ENCODE measurements around the gene COLGALT1. TPM values are rescaled to one million over a fixed set of nuclear protein-coding genes. Genes with fewer than 3 reads are reported as not detected.

COLGALT1 gene
- total and polyA plus RNA-seq, 7 donors: 7.8 to 62.3 (median 53.0) TPM

GRCh38 chr19:17607936-17608335, 52.5 kb downstream of the COLGALT1 start:
- intact Hi-C loops (cut with DNase I): no loop called here
- TF ChIP-seq POLR2AphosphoS5 (IDR thresholded peaks at IDR 0.05) (no peak), POLR2A (IDR thresholded peaks at IDR 0.05) (no peak), CTCF (IDR thresholded peaks at IDR 0.05) (no peak), EP300 (IDR thresholded peaks at IDR 0.05) (no peak)
- Histone ChIP-seq H3K4me1 (peaks cover 0 to 16% (median 11%) of the 10 kb centered on the region in 4 donors), H3K9me3 (no peaks in the 10 kb centered on the region), H3K27me3 (peaks cover 8 to 51% (median 44%) of the 10 kb centered on the region in 3 donors), H3K36me3 (no peaks in the 10 kb centered on the region), H3K4me3 (no peak overlapping the region), H3K27ac (no peak overlapping the region)
- WGBS, 2 donors: 91 to 95% methylated on average over 9 of the region's 9 CpGs
- DNase-seq: no peak

DNA sequence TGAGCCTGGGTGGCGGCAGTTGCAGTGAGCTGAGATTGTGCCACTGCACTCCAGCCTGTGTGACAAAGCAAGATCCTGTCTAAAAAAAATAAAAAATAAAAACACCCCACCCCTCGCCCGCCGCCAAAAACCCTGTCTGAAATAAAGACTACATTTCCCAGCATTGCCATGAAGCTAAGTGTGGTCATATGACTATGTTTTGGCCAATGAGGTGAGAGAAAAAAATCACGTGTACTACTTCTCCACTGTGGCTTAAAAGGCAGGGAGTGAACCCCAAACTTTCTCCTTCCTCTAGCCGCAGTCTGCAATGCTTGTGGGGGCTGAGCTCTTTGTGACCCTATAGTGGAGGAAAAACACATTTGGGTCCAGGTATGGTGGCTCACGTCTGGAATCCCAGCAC, 54.9 kb downstream of the COLGALT1 start:
- H3K4me3 ChIP-seq: no peak overlapping the region
- WGBS, 2 donors: 60 to 65% methylated on average over 7 of the region's 7 CpGs
- no peaks in the 10 kb centered on the region for H3K36me3 ChIP-seq
- intact Hi-C loops (cut with DNase I): no loop called here
- no peak for DNase-seq
- H3K27ac ChIP-seq: no peak overlapping the region
- no peak for TF ChIP-seq POLR2AphosphoS5 (IDR thresholded peaks at IDR 0.05)
- no peak for TF ChIP-seq EP300 (IDR thresholded peaks at IDR 0.05)
- no peak for TF ChIP-seq CTCF (IDR thresholded peaks at IDR 0.05)
- no peak for TF ChIP-seq POLR2A (IDR thresholded peaks at IDR 0.05)
- peaks cover 9 to 41% (median 29%) of the 10 kb centered on the region in 3 donors for H3K27me3 ChIP-seq
- no peaks in the 10 kb centered on the region for H3K9me3 ChIP-seq
- H3K4me1 ChIP-seq: peaks cover 0 to 16% (median 11%) of the 10 kb centered on the region in 4 donors

- Histone ChIP-seq H3K36me3 (no peaks in the 10 kb centered on the region), H3K4me1 (peaks cover 0 to 9% (median 0%) of the 10 kb centered on the region in 4 donors), H3K9me3 (no peaks in the 10 kb centered on the region), H3K4me3 (no peak overlapping the region), H3K27ac (no peak overlapping the region), H3K27me3 (peaks cover 16 to 41% (median 29%) of the 10 kb centered on the region in 3 donors)
- WGBS, 2 donors: 71 to 80% methylated on average over 7 of the region's 7 CpGs
- DNase-seq: no peak
- intact Hi-C loops (cut with DNase I): no loop called here
- no peak for TF ChIP-seq CTCF (IDR thresholded peaks at IDR 0.05)
- TF ChIP-seq EP300 (IDR thresholded peaks at IDR 0.05): no peak
- TF ChIP-seq POLR2AphosphoS5 (IDR thresholded peaks at IDR 0.05): no peak
- no peak for TF ChIP-seq POLR2A (IDR thresholded peaks at IDR 0.05)
Measured at GRCh38 chr19:17611462-17612244, 56.2 kb downstream of the COLGALT1 start.

GRCh38 chr19:17614476-17614875, 59.0 kb downstream of the COLGALT1 start:
- intact Hi-C loops (cut with DNase I): no loop called here
- H3K27me3 ChIP-seq: peaks cover 14 to 60% (median 31%) of the 10 kb centered on the region in 3 donors

More at GRCh38 chr19:17614476-17614875, 59.0 kb downstream of the COLGALT1 start:
- TF ChIP-seq EP300 (IDR thresholded peaks at IDR 0.05) (no peak), POLR2AphosphoS5 (IDR thresholded peaks at IDR 0.05) (no peak), POLR2A (IDR thresholded peaks at IDR 0.05) (no peak), CTCF (IDR thresholded peaks at IDR 0.05) (no peak)
- DNase-seq: no peak
- 68 to 81% methylated on average over 12 of the region's 12 CpGs for WGBS, 2 donors
- no peaks in the 10 kb centered on the region for H3K9me3 ChIP-seq
- no peak overlapping the region for H3K4me3 ChIP-seq
- H3K36me3 ChIP-seq: no peaks in the 10 kb centered on the region
- peaks cover 0 to 6% (median 0%) of the 10 kb centered on the region in 4 donors for H3K4me1 ChIP-seq
- no peak overlapping the region for H3K27ac ChIP-seq
